CD4-positive, alpha-beta T cell treated with Interleukin-12 subunit alpha and Interleukin-12 subunit beta, for 1 hour (primary cell): ENCODE measurements around the gene SCUBE1.

Experiments used
- DNase-seq: peaks from one replicate; pipeline ENCODE4 v3.0.0-alpha.2; 2020

Gene SCUBE1

GRCh38 chr22:43275545-43276317 lies 67.4 kb downstream of the SCUBE1 start:
- DNase-seq = no peak

GRCh38 chr22:43274595-43275240 lies 68.5 kb downstream of the SCUBE1 start:
- DNase-seq = no peak

- peak; percentile 61 for DNase-seq
Observed at GRCh38 chr22:43273902-43274484, 69.2 kb downstream of the SCUBE1 start.

GRCh38 chr22:43272869-43273318 lies 70.3 kb downstream of the SCUBE1 start:
- no peak for DNase-seq

- no peak for DNase-seq
Observed at GRCh38 chr22:43272301-43272700, 70.9 kb downstream of the SCUBE1 start.

- DNase-seq = no peak
Observed at GRCh38 chr22:43270949-43271348, 72.2 kb downstream of the SCUBE1 start.

- no peak for DNase-seq
Observed at GRCh38 chr22:43270314-43270908, 72.8 kb downstream of the SCUBE1 start.

- no peak for DNase-seq
Observed at GRCh38 chr22:43269646-43270045, 73.5 kb downstream of the SCUBE1 start.

GRCh38 chr22:43269246-43269645 lies 73.9 kb downstream of the SCUBE1 start:
- DNase-seq = no peak

GRCh38 chr22:43267981-43268660 lies 75.1 kb downstream of the SCUBE1 start:
- DNase-seq = no peak

- DNase-seq = no peak
Observed at GRCh38 chr22:43267332-43267980, 75.7 kb downstream of the SCUBE1 start.

- DNase-seq = no peak
Observed at GRCh38 chr22:43266076-43266475, 77.1 kb downstream of the SCUBE1 start.

- DNase-seq = peak; percentile 82
Observed at GRCh38 chr22:43263645-43264514, 79.3 kb downstream of the SCUBE1 start.

GRCh38 chr22:43262990-43263644 lies 80.1 kb downstream of the SCUBE1 start:
- peak; percentile 50 for DNase-seq

- DNase-seq = no peak
Observed at GRCh38 chr22:43260331-43261231, 82.6 kb downstream of the SCUBE1 start.

- DNase-seq = no peak
Observed at GRCh38 chr22:43257961-43258360, 85.2 kb downstream of the SCUBE1 start.

GRCh38 chr22:43257549-43257948 lies 85.6 kb downstream of the SCUBE1 start:
- no peak for DNase-seq

- no peak for DNase-seq
Observed at GRCh38 chr22:43256976-43257545, 86.1 kb downstream of the SCUBE1 start.

GRCh38 chr22:43256569-43256968 lies 86.6 kb downstream of the SCUBE1 start:
- no peak for DNase-seq
